Duodenal mucosa (tissue), 2 donors: ENCODE results near the gene BRINP1.

Source experiments
- H3K27ac ChIP-seq: one replicate; pipeline ENCODE4 v1.7.0; 2013; ENCODE audit warnings: low read depth, low read length
- H3K27me3 ChIP-seq, 2 donors: one replicate each; pipeline ENCODE4 v1.7.0; 2013; ENCODE audit warnings: low read length in 2 of 2, control low read depth in 1 of 2; ENCODE audit not compliant: insufficient read depth in 2 of 2, control insufficient read depth in 1 of 2
- H3K36me3 ChIP-seq, 2 donors: one replicate each; pipeline ENCODE4 v1.7.0; 2013; ENCODE audit warnings: low read length in 2 of 2, control low read depth in 1 of 2; ENCODE audit not compliant: insufficient read depth in 2 of 2, control insufficient read depth in 1 of 2
- H3K4me1 ChIP-seq, 2 donors: one replicate each; pipeline ENCODE4 v1.7.0; 2013; ENCODE audit warnings: low read length in 2 of 2, control low read depth in 1 of 2; ENCODE audit not compliant: insufficient read depth in 2 of 2, control insufficient read depth in 1 of 2
- H3K4me3 ChIP-seq, 2 donors: one replicate each; pipeline ENCODE4 v1.7.0; 2013; ENCODE audit warnings: low read length in 2 of 2, low read depth in 1 of 2
- H3K9ac ChIP-seq, 2 donors: one replicate each; pipeline ENCODE4 v1.7.0; 2013; ENCODE audit warnings: low read length in 2 of 2, low read depth in 1 of 2
- H3K9me3 ChIP-seq, 2 donors: one replicate each; pipeline ENCODE4 v1.7.0; 2013; ENCODE audit warnings: low read length in 2 of 2, control low read depth in 1 of 2; ENCODE audit not compliant: control insufficient read depth in 1 of 2

The BRINP1 gene

GRCh38 chr9:119368681-119369581 lies at the start of gene BRINP1:
TSS of gene BRINP1 (minus strand) at chr9:119369435. CDS start at chr9:119313355, 56,080 bp downstream.
- Histone ChIP-seq H3K4me3 (no peak within 1 kb of the TSS), H3K4me1 (no peaks in the 10 kb centered on the region), H3K36me3 (no peaks in the 10 kb centered on the region), H3K27ac (no peak within 1 kb of the TSS), H3K9me3 (no peaks in the 10 kb centered on the region), H3K27me3 (peaks cover 14 to 18% of the 10 kb centered on the region in 2 donors), H3K9ac (no peak within 1 kb of the TSS)

- Histone ChIP-seq H3K27ac (no peak overlapping the region), H3K4me1 (no peaks in the 10 kb centered on the region), H3K27me3 (no peaks in the 10 kb centered on the region), H3K9me3 (no peaks in the 10 kb centered on the region), H3K4me3 (no peak overlapping the region), H3K36me3 (no peaks in the 10 kb centered on the region), H3K9ac (no peak overlapping the region)
Measured at GRCh38 chr9:119418721-119419120, 49.5 kb upstream of the BRINP1 start.

- H3K27me3 ChIP-seq: no peaks in the 10 kb centered on the region
- no peak overlapping the region for H3K27ac ChIP-seq
- H3K4me1 ChIP-seq: no peaks in the 10 kb centered on the region
- H3K9ac ChIP-seq: no peak overlapping the region
- no peaks in the 10 kb centered on the region for H3K36me3 ChIP-seq
- no peaks in the 10 kb centered on the region for H3K9me3 ChIP-seq
- no peak overlapping the region for H3K4me3 ChIP-seq
Measured at GRCh38 chr9:119416793-119417192, 47.6 kb upstream of the BRINP1 start.

- Histone ChIP-seq H3K9me3 (no peaks in the 10 kb centered on the region), H3K36me3 (no peaks in the 10 kb centered on the region), H3K9ac (no peak overlapping the region), H3K4me3 (no peak overlapping the region), H3K4me1 (no peaks in the 10 kb centered on the region), H3K27me3 (no peaks in the 10 kb centered on the region), H3K27ac (no peak overlapping the region)
Measured at GRCh38 chr9:119412399-119412798, 43.2 kb upstream of the BRINP1 start.

DNA sequence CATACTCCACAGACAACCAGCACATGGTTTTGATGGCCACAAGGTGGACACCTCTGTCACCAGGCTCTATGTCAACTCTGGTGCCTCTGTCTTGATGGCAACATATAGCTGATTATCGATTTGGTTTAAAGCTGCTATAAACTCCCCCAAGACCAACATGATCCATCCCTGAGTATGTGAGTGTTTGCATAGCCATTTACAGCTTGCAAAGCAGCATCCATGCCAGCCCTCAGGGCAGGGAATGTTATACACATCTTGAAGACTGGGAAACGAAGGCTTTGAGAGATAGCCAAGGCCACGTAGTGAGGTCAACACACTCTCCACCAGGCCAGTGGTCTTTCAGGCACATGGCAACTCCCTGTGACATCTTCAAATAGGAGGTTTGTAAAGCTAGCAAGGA lies 40.3 kb upstream of the BRINP1 start:
- no peaks in the 10 kb centered on the region for H3K27me3 ChIP-seq

GRCh38 chr9:119400606-119401005 lies 31.4 kb upstream of the BRINP1 start:
- H3K36me3 ChIP-seq: no peaks in the 10 kb centered on the region
- H3K4me1 ChIP-seq: no peaks in the 10 kb centered on the region
- H3K27ac ChIP-seq: no peak overlapping the region
- H3K9me3 ChIP-seq: no peaks in the 10 kb centered on the region
- no peak overlapping the region for H3K9ac ChIP-seq
- H3K27me3 ChIP-seq: no peaks in the 10 kb centered on the region
- no peak overlapping the region for H3K4me3 ChIP-seq

More for the DNA sequence above, 40.3 kb upstream of the BRINP1 start:
- H3K4me3 ChIP-seq: no peak overlapping the region
- H3K4me1 ChIP-seq: no peaks in the 10 kb centered on the region
- no peaks in the 10 kb centered on the region for H3K36me3 ChIP-seq
- no peaks in the 10 kb centered on the region for H3K9me3 ChIP-seq
- H3K9ac ChIP-seq: no peak overlapping the region
- no peak overlapping the region for H3K27ac ChIP-seq

- no peak overlapping the region for H3K9ac ChIP-seq
- H3K27ac ChIP-seq: no peak overlapping the region
- no peaks in the 10 kb centered on the region for H3K9me3 ChIP-seq
- H3K36me3 ChIP-seq: no peaks in the 10 kb centered on the region
- no peaks in the 10 kb centered on the region for H3K4me1 ChIP-seq
- H3K4me3 ChIP-seq: no peak overlapping the region
- H3K27me3 ChIP-seq: no peaks in the 10 kb centered on the region
Measured at GRCh38 chr9:119398350-119398749, 29.1 kb upstream of the BRINP1 start.

DNA sequence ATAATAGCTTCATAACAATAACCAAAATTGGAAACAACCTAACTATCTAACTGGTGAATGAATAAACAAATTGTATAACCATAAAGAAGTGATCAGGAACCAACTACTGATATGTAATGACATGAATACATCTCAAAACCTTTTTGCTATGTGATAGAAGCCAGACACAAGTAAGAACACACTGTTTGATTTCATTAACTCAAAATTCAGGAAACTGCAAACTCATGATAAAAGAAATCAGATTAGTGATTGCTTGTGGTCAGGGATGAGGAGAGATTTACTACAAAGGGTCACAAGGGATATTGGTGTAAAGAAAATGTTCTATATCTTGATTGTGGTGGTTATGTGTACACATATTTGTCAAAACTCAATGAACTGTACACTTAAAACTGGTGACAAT lies 22.6 kb upstream of the BRINP1 start:
- Histone ChIP-seq H3K27me3 (no peaks in the 10 kb centered on the region), H3K4me3 (no peak overlapping the region), H3K36me3 (no peaks in the 10 kb centered on the region), H3K9me3 (no peaks in the 10 kb centered on the region), H3K27ac (no peak overlapping the region), H3K9ac (no peak overlapping the region), H3K4me1 (no peaks in the 10 kb centered on the region)

- Histone ChIP-seq H3K36me3 (no peaks in the 10 kb centered on the region), H3K4me3 (no peak overlapping the region), H3K27me3 (no peaks in the 10 kb centered on the region), H3K9me3 (no peaks in the 10 kb centered on the region), H3K9ac (no peak overlapping the region), H3K27ac (no peak overlapping the region), H3K4me1 (no peaks in the 10 kb centered on the region)
Measured at GRCh38 chr9:119375892-119376291, 6.7 kb upstream of the BRINP1 start.

GRCh38 chr9:119372951-119373350 lies 3.7 kb upstream of the BRINP1 start:
- Histone ChIP-seq H3K27ac (no peak overlapping the region), H3K9me3 (no peaks in the 10 kb centered on the region), H3K36me3 (no peaks in the 10 kb centered on the region), H3K9ac (no peak overlapping the region), H3K27me3 (peaks cover 6 to 16% of the 10 kb centered on the region in 2 donors), H3K4me3 (no peak overlapping the region), H3K4me1 (no peaks in the 10 kb centered on the region)
